ENCODE measurements around the gene OR4K15.
"Not testable (repeated sequence)": the region's sequence is repeated elsewhere in the genome, so short reads cannot be mapped to it uniquely, and the experiment has no call there.

The OR4K15 gene

GRCh38 chr14:19975291-19975690, at the start of gene OR4K15:
Gene OR4K15, plus strand, starts transcription at chr14:19975591. Its CDS starts 0 bp downstream, at chr14:19975591.
- DNase-seq: no peak

- DNase-seq: no peak
These were observed 44.8 kb upstream of the OR4K15 start, which contains the start of gene OR4K1 for GRCh38 chr14:19930617-19931016. Gene OR4K1, plus strand, starts transcription at chr14:19930917. Its CDS starts 4,750 bp downstream, at chr14:19935667.

- DNase-seq: no peak
These were observed 33.7 kb upstream of the OR4K15 start for GRCh38 chr14:19941668-19942067.

GRCh38 chr14:19947413-19948090, 27.8 kb upstream of the OR4K15 start:
- no peak for DNase-seq

- DNase-seq: no peak
These were observed 26.2 kb upstream of the OR4K15 start for GRCh38 chr14:19949218-19949617.

GRCh38 chr14:19969735-19970134, 5.7 kb upstream of the OR4K15 start:
- not testable (repeated sequence) for DNase-seq

- DNase-seq: no peak
These were observed 547 bp upstream of the OR4K15 start for GRCh38 chr14:19974844-19975243.

GRCh38 chr14:19993438-19993837, 18.0 kb downstream of the OR4K15 start:
- no peak for DNase-seq

- DNase-seq: no peak
These were observed 26.5 kb downstream of the OR4K15 start, which contains the start of gene OR4Q2 for GRCh38 chr14:20001863-20002262. Gene OR4Q2, plus strand, starts transcription at chr14:20002163.

GRCh38 chr14:20002319-20002718, 26.9 kb downstream of the OR4K15 start:
- no peak for DNase-seq

- no peak for DNase-seq
These were observed 32.8 kb downstream of the OR4K15 start for GRCh38 chr14:20008156-20008555.

- no peak for DNase-seq
These were observed 44.0 kb downstream of the OR4K15 start, which contains the start of gene OR4K14 for GRCh38 chr14:20019257-20019865. Gene OR4K14, minus strand, starts transcription at chr14:20019307. Its CDS starts 4,114 bp downstream, at chr14:20015193.
